GM12892 (cell line): ENCODE measurements around the gene RIPOR2.

Experiments
- POLR2A ChIP-seq: IDR thresholded peaks from 2 replicates; pipeline ENCODE4 v1.6.1; 2011; ENCODE audit warnings: low read depth, low read length, control low read depth
- POLR2AphosphoS5 ChIP-seq: IDR thresholded peaks from 2 replicates; pipeline ENCODE4 v1.6.1; 2011; ENCODE audit warnings: low read depth, low read length, control low read depth
- TAF1 ChIP-seq: IDR thresholded peaks from 2 replicates; pipeline ENCODE4 v1.6.1; 2011; ENCODE audit warnings: low read depth, mild to moderate bottlenecking, control low read depth, low read length, borderline replicate concordance

DNA sequence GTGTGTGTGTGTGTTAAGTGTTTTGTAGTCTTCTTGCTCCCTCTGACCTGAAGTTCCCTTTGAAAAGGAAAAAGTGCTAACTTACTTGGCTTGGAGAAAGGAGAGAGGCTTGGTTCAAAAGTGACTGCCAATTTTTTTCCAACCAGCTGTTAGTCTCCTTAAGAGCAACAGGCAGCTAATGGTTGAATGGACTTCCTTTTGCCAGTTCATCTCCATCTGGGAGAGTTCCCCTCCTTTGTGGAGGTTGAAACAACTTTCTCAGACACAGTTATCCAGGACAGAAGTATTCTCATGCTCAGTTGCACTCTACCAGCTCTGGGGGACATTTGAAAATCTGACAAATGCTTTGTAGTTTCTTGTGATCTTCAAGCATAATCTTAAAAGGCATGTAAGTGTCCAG lies 4.5 kb downstream of the RIPOR2 start:
- no peak for TF ChIP-seq POLR2AphosphoS5
- TF ChIP-seq POLR2A: no peak
- TF ChIP-seq TAF1: no peak
